Testis (tissue), 3 donors: Measurements from ENCODE around the gene DLGAP5. TPM values are rescaled to one million over a fixed set of nuclear protein-coding genes. Genes with fewer than 3 reads are reported as not detected.

ENCODE experiments used
- DNase-seq: peaks from one replicate; pipeline ENCODE4 v3.0.0-alpha.2; 2019
- H3K27ac ChIP-seq, 2 donors: fragments of 200-600 bp; sonication (generic); one replicate each; pipeline ENCODE4 v1.5.1; 2019
- H3K27me3 ChIP-seq: fragments of 200-600 bp; sonication (generic); one replicate; pipeline ENCODE4 v1.5.1; 2019
- H3K36me3 ChIP-seq: fragments of 200-600 bp; sonication (generic); one replicate; pipeline ENCODE4 v1.5.1; 2017; ENCODE audit warnings: low read depth; ENCODE audit errors: missing control alignments
- H3K4me1 ChIP-seq: fragments of 200-600 bp; sonication (generic); one replicate; pipeline ENCODE4 v1.5.1; 2019
- H3K4me3 ChIP-seq, 2 donors: fragments of 200-600 bp; sonication (generic); one replicate each; pipeline ENCODE4 v1.5.1; 2017 to 2019
- H3K9me3 ChIP-seq: fragments of 200-600 bp; sonication (generic); one replicate; pipeline ENCODE4 v1.5.1; 2017
- POLR2A ChIP-seq: fragments of 450-650 bp; IDR thresholded peaks from one replicate; pipeline ENCODE4 v1.6.1; 2017; ENCODE audit warnings: antibody characterized with exemption, mild to moderate bottlenecking, moderate library complexity
- WGBS, 2 donors: methylation state at CpG; one replicate each; pipeline ENCODE4 v1.1.5; 2018; 5-methylcytosine and 5-hydroxymethylcytosine counted together
- intact Hi-C: fragments of 100-400 bp; cut with DNase I; formaldehyde crosslinking; loops from one replicate; pipeline ENCODE4 v1.15.1; 2023; ENCODE audit warnings: low total_unique reads
- polyA plus RNA-seq: library from polyadenylated mRNA; stranded (reverse); fragments of 350-450 nt; fragmentation: Illumina TruSeq; extraction: RNeasy Lipid Tissue Mini Kit (QIAGEN cat#74804); gene quantifications from one replicate; pipeline ENCODE4 v1.2.3, GENCODE V29; 2014; ENCODE audit warnings: low read depth, low replicate concordance; ENCODE audit not compliant: insufficient read depth
- total RNA-seq, 2 donors: library from RNA; depleted of rRNA; stranded (reverse); fragments of >200 nt; gene quantifications; one replicate each; pipeline ENCODE4 v1.2.3, GENCODE V29; 2016
- TF ChIP-seq, protein P1 (sequence below), 3 experiments: fragments of 450-650 bp in 2 of 3; fragments of 200-600 bp in 1 of 3; sonication (generic) in 1 of 3; IDR thresholded peaks; one replicate each; pipeline ENCODE4 v1.5.1; 2016 to 2019; ENCODE audit warnings: antibody characterized with exemption in 3 of 3, mild to moderate bottlenecking in 2 of 3, moderate library complexity in 1 of 3

DLGAP5 gene
- total and polyA plus RNA-seq, 3 donors from 2014 or later, result 11.2 to 17.2 (median 15.2) TPM

GRCh38 chr14:55220230-55220629, 28.8 kb upstream of the DLGAP5 start:
- Histone ChIP-seq H3K27me3 (no peaks in the 10 kb centered on the region), H3K27ac (no peak overlapping the region), H3K9me3 (no peaks in the 10 kb centered on the region), H3K4me1 (peaks cover 7% of the 10 kb centered on the region), H3K4me3 (no peak overlapping the region), H3K36me3 (no peaks in the 10 kb centered on the region)
- no peak for DNase-seq
- WGBS, 2 donors, result 96 to 100% methylated on average over 1 of the region's 1 CpG
- no peak for TF ChIP-seq POLR2A
- TF ChIP-seq, protein P1, sequence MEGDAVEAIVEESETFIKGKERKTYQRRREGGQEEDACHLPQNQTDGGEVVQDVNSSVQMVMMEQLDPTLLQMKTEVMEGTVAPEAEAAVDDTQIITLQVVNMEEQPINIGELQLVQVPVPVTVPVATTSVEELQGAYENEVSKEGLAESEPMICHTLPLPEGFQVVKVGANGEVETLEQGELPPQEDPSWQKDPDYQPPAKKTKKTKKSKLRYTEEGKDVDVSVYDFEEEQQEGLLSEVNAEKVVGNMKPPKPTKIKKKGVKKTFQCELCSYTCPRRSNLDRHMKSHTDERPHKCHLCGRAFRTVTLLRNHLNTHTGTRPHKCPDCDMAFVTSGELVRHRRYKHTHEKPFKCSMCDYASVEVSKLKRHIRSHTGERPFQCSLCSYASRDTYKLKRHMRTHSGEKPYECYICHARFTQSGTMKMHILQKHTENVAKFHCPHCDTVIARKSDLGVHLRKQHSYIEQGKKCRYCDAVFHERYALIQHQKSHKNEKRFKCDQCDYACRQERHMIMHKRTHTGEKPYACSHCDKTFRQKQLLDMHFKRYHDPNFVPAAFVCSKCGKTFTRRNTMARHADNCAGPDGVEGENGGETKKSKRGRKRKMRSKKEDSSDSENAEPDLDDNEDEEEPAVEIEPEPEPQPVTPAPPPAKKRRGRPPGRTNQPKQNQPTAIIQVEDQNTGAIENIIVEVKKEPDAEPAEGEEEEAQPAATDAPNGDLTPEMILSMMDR (IDR thresholded peaks at IDR 0.05), result no peak
- intact Hi-C loops, result no loop called here

GRCh38 chr14:55212634-55213033, 21.2 kb upstream of the DLGAP5 start:
- intact Hi-C loops, result no loop called here
- Histone ChIP-seq H3K4me1 (no peaks in the 10 kb centered on the region), H3K27me3 (no peaks in the 10 kb centered on the region), H3K36me3 (no peaks in the 10 kb centered on the region), H3K9me3 (no peaks in the 10 kb centered on the region), H3K4me3 (no peak overlapping the region), H3K27ac (no peak overlapping the region)
- no peak for TF ChIP-seq POLR2A
- TF ChIP-seq, protein P1 (IDR thresholded peaks at IDR 0.05), result no peak
- 55 to 65% methylated on average over 10 of the region's 10 CpGs for WGBS, 2 donors
- DNase-seq, result no peak

GRCh38 chr14:55207832-55208231, 16.4 kb upstream of the DLGAP5 start:
- H3K9me3 ChIP-seq, result no peaks in the 10 kb centered on the region
- TF ChIP-seq POLR2A, result no peak
- TF ChIP-seq, protein P1 (IDR thresholded peaks at IDR 0.05), result no peak
- H3K4me3 ChIP-seq, result no peak overlapping the region
- intact Hi-C loops, result no loop called here
- no peak overlapping the region for H3K27ac ChIP-seq
- H3K27me3 ChIP-seq, result no peaks in the 10 kb centered on the region
- H3K4me1 ChIP-seq, result no peaks in the 10 kb centered on the region
- no peaks in the 10 kb centered on the region for H3K36me3 ChIP-seq
- no peak for DNase-seq
- WGBS, 2 donors, result 78 to 86% methylated on average over 2 of the region's 2 CpGs

- Histone ChIP-seq H3K4me1 (no peaks in the 10 kb centered on the region), H3K27me3 (no peaks in the 10 kb centered on the region), H3K9me3 (no peaks in the 10 kb centered on the region), H3K36me3 (no peaks in the 10 kb centered on the region), H3K27ac (peak overlapping the region in 1 of 2 donors; percentile 33), H3K4me3 (no peak overlapping the region)
- 42 to 43% methylated on average over 2 of the region's 2 CpGs for WGBS, 2 donors
- intact Hi-C loops, result no loop called here
- DNase-seq, result no peak
- TF ChIP-seq, protein P1 (IDR thresholded peaks at IDR 0.05), result no peak
- TF ChIP-seq POLR2A, result no peak
These were observed 14.8 kb upstream of the DLGAP5 start for GRCh38 chr14:55206175-55206693.
